Gastroesophageal sphincter (tissue), 4 donors: ENCODE measurements around the gene OR56A3. TPM values are rescaled to one million over a fixed set of nuclear protein-coding genes. Genes with fewer than 3 reads are reported as not detected.

Source experiments
- ATAC-seq: fragments of 150-250 bp; one replicate; pipeline ENCODE4 v1.9.1; 2016; ENCODE audit warnings: mild to moderate bottlenecking, moderate library complexity
- H3K27ac ChIP-seq, 4 donors: fragments of 200-600 bp; sonication (generic) in 3 of 4; 1 replicate in 3 of 4; 2 replicates in 1 of 4; pipeline ENCODE4 v1.5.1; 2016 to 2019
- H3K27me3 ChIP-seq: fragments of 200-600 bp; sonication (generic); one replicate; pipeline ENCODE4 v1.5.1; 2019
- H3K36me3 ChIP-seq, 2 donors: fragments of 200-600 bp; sonication (generic); one replicate each; pipeline ENCODE4 v1.5.1; 2019; ENCODE audit warnings: control low read depth in 1 of 2
- H3K4me1 ChIP-seq, 3 donors: fragments of 200-600 bp; sonication (generic); 1 replicate in 2 of 3; 2 replicates in 1 of 3; pipeline ENCODE4 v1.5.1; 2016 to 2019; ENCODE audit warnings: control low read depth in 2 of 3
- H3K4me3 ChIP-seq, 2 donors: fragments of 200-600 bp; sonication (generic); one replicate each; pipeline ENCODE4 v1.5.1; 2019; ENCODE audit warnings: mild to moderate bottlenecking in 1 of 2, moderate library complexity in 1 of 2
- H3K9me3 ChIP-seq, 3 donors: fragments of 200-600 bp; sonication (generic); one replicate each; pipeline ENCODE4 v1.5.1; 2017 to 2019; ENCODE audit warnings: control low read depth in 2 of 3
- EP300 ChIP-seq: sonication (generic); formaldehyde crosslinking; IDR thresholded peaks from one replicate; pipeline ENCODE4 v1.6.1; 2017; ENCODE audit warnings: antibody characterized with exemption, mild to moderate bottlenecking
- POLR2A ChIP-seq, 2 donors: fragments of 450-650 bp; IDR thresholded peaks; one replicate each; pipeline ENCODE4 v1.6.1; 2017; ENCODE audit warnings: antibody characterized with exemption in 2 of 2, mild to moderate bottlenecking in 2 of 2, moderate library complexity in 1 of 2
- POLR2AphosphoS5 ChIP-seq: sonication (generic); formaldehyde crosslinking; IDR thresholded peaks from one replicate; pipeline ENCODE4 v1.6.1; 2017; ENCODE audit warnings: antibody characterized with exemption
- WGBS, 2 donors: methylation state at CpG; one replicate each; pipeline ENCODE4 v1.1.5; 2018; ENCODE audit warnings: low coverage in 1 of 2; 5-methylcytosine and 5-hydroxymethylcytosine counted together
- total RNA-seq, 4 donors: library from RNA; depleted of rRNA; stranded (reverse); fragments of >200 nt; gene quantifications; one replicate each; pipeline ENCODE4 v1.1.0, GENCODE V29; 2016
- TF ChIP-seq, protein P1 (sequence below), 4 experiments: fragments of 200-600 bp in 2 of 4; fragments of 450-650 bp in 2 of 4; sonication (generic) in 1 of 4; IDR thresholded peaks; one replicate each; pipeline ENCODE4 v1.5.1; 2017 to 2019; ENCODE audit warnings: antibody characterized with exemption in 4 of 4, mild to moderate bottlenecking in 2 of 4, moderate library complexity in 2 of 4

Gene OR56A3
- total RNA-seq, 4 donors from 2014 or later, result not detected

DNA sequence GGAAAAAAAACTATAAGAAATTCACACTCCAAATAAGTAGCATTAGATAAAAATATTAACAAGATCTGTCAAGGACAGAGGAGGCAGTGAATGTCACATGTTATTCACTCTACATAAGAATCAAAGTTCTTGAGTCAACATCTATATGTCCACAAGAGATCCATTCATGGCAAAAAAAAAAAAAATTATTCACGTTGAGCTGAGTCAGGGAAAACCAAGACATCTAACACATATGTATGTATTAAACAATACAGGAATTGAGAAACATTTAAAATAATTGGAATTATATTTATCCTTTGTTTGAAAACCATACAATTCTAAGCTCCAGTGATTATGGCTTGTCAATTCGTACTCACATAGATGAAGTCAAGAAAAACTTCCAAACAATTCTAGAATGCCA, 24.9 kb downstream of the OR56A3 start:
- peaks cover 3% of the 10 kb centered on the region for H3K27me3 ChIP-seq
- no peak overlapping the region for H3K4me3 ChIP-seq
- WGBS, 2 donors, result 60 to 63% methylated on average over 2 of the region's 2 CpGs
- no peak overlapping the region for H3K27ac ChIP-seq
- TF ChIP-seq POLR2A (IDR thresholded peaks at IDR 0.05) (no peak), EP300 (no peak), POLR2AphosphoS5 (no peak)
- TF ChIP-seq, protein P1, sequence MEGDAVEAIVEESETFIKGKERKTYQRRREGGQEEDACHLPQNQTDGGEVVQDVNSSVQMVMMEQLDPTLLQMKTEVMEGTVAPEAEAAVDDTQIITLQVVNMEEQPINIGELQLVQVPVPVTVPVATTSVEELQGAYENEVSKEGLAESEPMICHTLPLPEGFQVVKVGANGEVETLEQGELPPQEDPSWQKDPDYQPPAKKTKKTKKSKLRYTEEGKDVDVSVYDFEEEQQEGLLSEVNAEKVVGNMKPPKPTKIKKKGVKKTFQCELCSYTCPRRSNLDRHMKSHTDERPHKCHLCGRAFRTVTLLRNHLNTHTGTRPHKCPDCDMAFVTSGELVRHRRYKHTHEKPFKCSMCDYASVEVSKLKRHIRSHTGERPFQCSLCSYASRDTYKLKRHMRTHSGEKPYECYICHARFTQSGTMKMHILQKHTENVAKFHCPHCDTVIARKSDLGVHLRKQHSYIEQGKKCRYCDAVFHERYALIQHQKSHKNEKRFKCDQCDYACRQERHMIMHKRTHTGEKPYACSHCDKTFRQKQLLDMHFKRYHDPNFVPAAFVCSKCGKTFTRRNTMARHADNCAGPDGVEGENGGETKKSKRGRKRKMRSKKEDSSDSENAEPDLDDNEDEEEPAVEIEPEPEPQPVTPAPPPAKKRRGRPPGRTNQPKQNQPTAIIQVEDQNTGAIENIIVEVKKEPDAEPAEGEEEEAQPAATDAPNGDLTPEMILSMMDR (IDR thresholded peaks at IDR 0.05), result no peak
- no peaks in the 10 kb centered on the region for H3K36me3 ChIP-seq
- no peak for ATAC-seq
- peaks cover 0 to 16% (median 0%) of the 10 kb centered on the region in 3 donors for H3K9me3 ChIP-seq
- H3K4me1 ChIP-seq, result no peaks in the 10 kb centered on the region

DNA sequence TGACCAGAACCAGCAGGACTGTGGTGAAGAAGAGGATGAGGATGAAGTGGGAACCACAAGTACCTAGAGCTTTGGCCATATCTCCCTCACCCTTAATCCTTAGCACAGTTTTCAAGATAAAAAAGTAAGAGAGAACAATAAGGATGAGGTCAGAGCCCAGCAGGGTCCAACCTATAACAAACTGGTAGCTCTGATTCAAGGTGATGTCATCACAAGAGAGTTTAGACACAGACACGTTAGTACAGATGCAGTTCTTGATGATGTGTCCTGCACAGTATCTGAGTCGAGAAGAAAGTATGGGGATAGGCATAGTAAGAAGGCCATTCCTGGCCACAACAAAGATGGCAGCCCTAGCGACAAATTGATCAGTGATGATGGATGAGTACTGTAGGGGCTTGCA, 25.7 kb downstream of the OR56A3 start:
- ATAC-seq, result no peak
- no peaks in the 10 kb centered on the region for H3K4me1 ChIP-seq
- H3K4me3 ChIP-seq, result no peak overlapping the region
- peaks cover 3% of the 10 kb centered on the region for H3K27me3 ChIP-seq
- WGBS, 2 donors, result 20 to 79% methylated on average over 2 to 3 of the region's 3 CpGs
- no peaks in the 10 kb centered on the region for H3K36me3 ChIP-seq
- peaks cover 0 to 14% (median 0%) of the 10 kb centered on the region in 3 donors for H3K9me3 ChIP-seq
- no peak for TF ChIP-seq POLR2AphosphoS5
- no peak for TF ChIP-seq POLR2A (IDR thresholded peaks at IDR 0.05)
- TF ChIP-seq, protein P1 (IDR thresholded peaks at IDR 0.05), result no peak
- no peak for TF ChIP-seq EP300
- no peak overlapping the region for H3K27ac ChIP-seq

DNA sequence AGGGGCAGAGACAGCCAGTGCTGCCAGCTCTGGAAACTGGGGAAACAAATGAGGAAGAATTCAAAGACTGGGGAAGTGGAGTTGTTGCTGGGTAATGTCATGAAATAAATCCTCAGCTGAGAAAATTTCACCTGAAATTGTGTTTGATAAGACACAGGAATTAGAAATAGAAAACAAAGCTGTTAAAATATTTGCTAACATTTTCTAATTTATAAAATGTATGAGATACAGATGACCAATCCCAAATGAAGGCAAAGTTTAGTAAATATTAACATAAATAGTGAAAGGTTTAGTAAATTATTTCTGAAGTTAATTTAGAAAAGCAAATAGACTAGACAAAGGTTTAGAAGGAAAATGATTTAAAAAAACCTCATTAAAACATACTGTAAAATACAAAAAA, 26.3 kb downstream of the OR56A3 start, which contains the start of gene OR56A5:
Gene OR56A5 (minus strand): TSS at position 101 of the 400 bp plus-strand sequence. CDS start 0 bp downstream, at position 101.
- Histone ChIP-seq H3K9me3 (peaks cover 0 to 7% (median 0%) of the 10 kb centered on the region in 3 donors), H3K36me3 (no peaks in the 10 kb centered on the region), H3K27me3 (peaks cover 3% of the 10 kb centered on the region), H3K4me1 (no peaks in the 10 kb centered on the region), H3K27ac (no peak within 1 kb of the TSS), H3K4me3 (no peak within 1 kb of the TSS)
- TF ChIP-seq POLR2AphosphoS5 (no peak), POLR2A (IDR thresholded peaks at IDR 0.05) (no peak), EP300 (no peak)
- TF ChIP-seq, protein P1 (IDR thresholded peaks at IDR 0.05), result no peak
- no peak for ATAC-seq

DNA sequence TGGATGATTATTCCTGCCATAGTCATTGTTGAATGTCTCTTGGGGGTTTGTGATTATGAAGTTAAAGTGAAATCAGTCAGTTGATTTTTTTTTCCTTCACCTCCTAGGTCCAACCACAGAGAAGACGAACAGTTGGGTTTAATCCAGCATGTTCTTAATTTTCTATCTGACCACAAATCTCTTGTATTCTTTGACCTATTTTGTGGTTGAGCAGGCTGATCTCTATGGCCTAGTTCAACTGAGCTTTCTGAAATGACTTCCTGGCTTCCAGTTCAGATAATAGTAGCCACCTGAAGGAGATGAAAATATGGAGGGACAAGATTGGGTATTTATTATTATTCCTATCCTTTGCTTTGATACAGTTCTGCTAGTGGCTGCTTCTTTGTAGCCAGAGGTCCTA, 31.5 kb downstream of the OR56A3 start:
- H3K27me3 ChIP-seq, result peaks cover 3% of the 10 kb centered on the region
- H3K4me1 ChIP-seq, result no peaks in the 10 kb centered on the region
- no peak overlapping the region for H3K4me3 ChIP-seq
- WGBS, 2 donors, result 36 to 89% methylated on average over 1 of the region's 1 CpG
- H3K9me3 ChIP-seq, result no peaks in the 10 kb centered on the region
- TF ChIP-seq POLR2A (IDR thresholded peaks at IDR 0.05), result no peak
- TF ChIP-seq, protein P1 (IDR thresholded peaks at IDR 0.05), result no peak
- no peak for TF ChIP-seq POLR2AphosphoS5
- no peak for TF ChIP-seq EP300
- no peaks in the 10 kb centered on the region for H3K36me3 ChIP-seq
- no peak overlapping the region for H3K27ac ChIP-seq
- no peak for ATAC-seq

DNA sequence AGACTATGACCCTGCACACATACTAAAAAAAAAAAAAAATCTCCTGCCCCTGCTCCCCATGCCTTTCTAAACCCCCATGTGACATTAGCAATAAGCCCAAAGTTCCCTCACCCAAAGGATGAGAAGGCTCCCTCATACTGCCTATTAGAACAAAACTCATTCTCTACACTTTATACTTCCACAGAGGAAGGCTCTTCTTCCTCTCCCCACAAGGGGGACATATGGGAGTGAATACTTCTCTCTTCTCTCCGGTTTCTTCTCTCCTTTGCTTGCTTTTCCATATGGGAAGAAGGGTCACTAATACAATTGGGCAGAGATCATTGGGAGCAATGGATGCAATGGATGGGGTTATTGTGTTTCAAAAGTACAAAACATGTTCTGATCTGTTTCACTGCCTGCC, 41.4 kb downstream of the OR56A3 start:
- no peak for ATAC-seq
- TF ChIP-seq EP300 (no peak), POLR2A (IDR thresholded peaks at IDR 0.05) (no peak), POLR2AphosphoS5 (no peak)
- TF ChIP-seq, protein P1 (IDR thresholded peaks at IDR 0.05), result no peak
- Histone ChIP-seq H3K9me3 (peaks cover 0 to 15% (median 0%) of the 10 kb centered on the region in 3 donors), H3K27ac (no peak overlapping the region), H3K27me3 (no peaks in the 10 kb centered on the region), H3K36me3 (no peaks in the 10 kb centered on the region), H3K4me1 (no peaks in the 10 kb centered on the region), H3K4me3 (no peak overlapping the region)
- 33 to 63% methylated on average over 1 of the region's 1 CpG for WGBS, 2 donors
